Measurements from ENCODE around the gene STUB1.

STUB1 gene

GRCh38 chr16:637081-638018, 42.9 kb upstream of the STUB1 start:
- peak overlapping the region; percentile 80 to 84; a peak in 3 of 4 replicates for H3K4me3 ChIP-seq (ENCODE audit: low read depth in 1 of 2, low read length in 2 of 2)
- H3K9me3 ChIP-seq (ENCODE audit: insufficient read depth, low read length, severe bottlenecking): no peaks in the 10 kb centered on the region
- H3K9ac ChIP-seq (ENCODE audit: low read depth, low read length): peak overlapping the region; percentile 92
- H3K36me3 ChIP-seq (ENCODE audit: insufficient read depth, low read length): peaks cover 17% of the 10 kb centered on the region
- peaks cover 23% of the 10 kb centered on the region for H3K79me2 ChIP-seq (ENCODE audit: insufficient read depth, low read length)
- peak overlapping the region; percentile 89 for H2AFZ ChIP-seq (ENCODE audit: low read depth, low read length)
- ATAC-seq (ENCODE audit: insufficient read depth, low read depth) (no peak), DNase-seq (no peak)
- H3K27me3 ChIP-seq (ENCODE audit: insufficient read depth, low read length, poor library complexity): no peaks in the 10 kb centered on the region
- H3K4me1 ChIP-seq (ENCODE audit: insufficient read depth, low read length): peaks cover 38% of the 10 kb centered on the region
- peak overlapping the region; percentile 91 for H3K27ac ChIP-seq (ENCODE audit: low read length)
- H3K4me2 ChIP-seq (ENCODE audit: insufficient read depth, low read length): peak overlapping the region; percentile 92
- H4K20me1 ChIP-seq (ENCODE audit: insufficient read depth, low read length): peaks cover 22% of the 10 kb centered on the region
- TF ChIP-seq, protein P1, sequence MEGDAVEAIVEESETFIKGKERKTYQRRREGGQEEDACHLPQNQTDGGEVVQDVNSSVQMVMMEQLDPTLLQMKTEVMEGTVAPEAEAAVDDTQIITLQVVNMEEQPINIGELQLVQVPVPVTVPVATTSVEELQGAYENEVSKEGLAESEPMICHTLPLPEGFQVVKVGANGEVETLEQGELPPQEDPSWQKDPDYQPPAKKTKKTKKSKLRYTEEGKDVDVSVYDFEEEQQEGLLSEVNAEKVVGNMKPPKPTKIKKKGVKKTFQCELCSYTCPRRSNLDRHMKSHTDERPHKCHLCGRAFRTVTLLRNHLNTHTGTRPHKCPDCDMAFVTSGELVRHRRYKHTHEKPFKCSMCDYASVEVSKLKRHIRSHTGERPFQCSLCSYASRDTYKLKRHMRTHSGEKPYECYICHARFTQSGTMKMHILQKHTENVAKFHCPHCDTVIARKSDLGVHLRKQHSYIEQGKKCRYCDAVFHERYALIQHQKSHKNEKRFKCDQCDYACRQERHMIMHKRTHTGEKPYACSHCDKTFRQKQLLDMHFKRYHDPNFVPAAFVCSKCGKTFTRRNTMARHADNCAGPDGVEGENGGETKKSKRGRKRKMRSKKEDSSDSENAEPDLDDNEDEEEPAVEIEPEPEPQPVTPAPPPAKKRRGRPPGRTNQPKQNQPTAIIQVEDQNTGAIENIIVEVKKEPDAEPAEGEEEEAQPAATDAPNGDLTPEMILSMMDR (IDR thresholded peaks at IDR 0.05; ENCODE audit: borderline replicate concordance, extremely low read depth, low read length, poor library complexity, severe bottlenecking): no peak
- TF ChIP-seq EZH2 (IDR thresholded peaks at IDR 0.05; ENCODE audit: borderline replicate concordance, low read depth, low read length, severe bottlenecking): no peak

DNA sequence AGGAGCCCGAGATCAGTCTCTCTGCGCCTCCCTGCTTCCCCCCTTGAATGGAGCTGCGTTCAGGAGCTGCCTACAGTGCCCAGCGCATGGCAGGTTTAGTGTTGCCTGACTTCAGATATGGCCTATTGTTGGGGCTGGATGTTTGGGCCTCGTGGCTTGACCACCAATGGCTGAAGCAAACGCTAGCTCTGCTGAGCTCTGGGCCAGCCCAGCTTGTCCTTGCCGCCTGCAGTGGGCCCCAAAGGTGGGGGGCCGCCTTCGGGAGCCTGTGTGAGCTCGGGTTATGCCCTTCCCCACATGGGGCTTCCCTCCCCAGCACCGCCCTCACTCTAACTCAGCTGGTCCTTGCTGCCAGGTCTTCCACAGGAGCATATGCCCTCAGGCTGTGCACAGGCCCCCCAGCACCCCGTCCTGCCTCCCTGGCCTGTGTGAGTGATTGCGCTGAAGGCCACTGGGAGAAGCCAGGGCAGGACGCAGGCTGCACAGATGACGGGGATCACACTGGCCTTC, 42.1 kb upstream of the STUB1 start:
- peaks cover 45% of the 10 kb centered on the region for H3K4me1 ChIP-seq (ENCODE audit: insufficient read depth, low read length)
- no peaks in the 10 kb centered on the region for H3K27me3 ChIP-seq (ENCODE audit: insufficient read depth, low read length, poor library complexity)
- peaks cover 17% of the 10 kb centered on the region for H3K36me3 ChIP-seq (ENCODE audit: insufficient read depth, low read length)
- TF ChIP-seq, protein P1 (IDR thresholded peaks at IDR 0.05; ENCODE audit: borderline replicate concordance, extremely low read depth, low read length, poor library complexity, severe bottlenecking): no peak
- TF ChIP-seq EZH2 (IDR thresholded peaks at IDR 0.05; ENCODE audit: borderline replicate concordance, low read depth, low read length, severe bottlenecking): no peak
- no peaks in the 10 kb centered on the region for H3K9me3 ChIP-seq (ENCODE audit: insufficient read depth, low read length, severe bottlenecking)
- no peak overlapping the region for H3K27ac ChIP-seq (ENCODE audit: low read length)
- DNase-seq: no peak
- H4K20me1 ChIP-seq (ENCODE audit: insufficient read depth, low read length): peaks cover 22% of the 10 kb centered on the region
- H3K4me3 ChIP-seq (ENCODE audit: low read depth in 1 of 2, low read length in 2 of 2): no peak overlapping the region
- ATAC-seq (ENCODE audit: insufficient read depth, low read depth): no peak
- no peak overlapping the region for H3K9ac ChIP-seq (ENCODE audit: low read depth, low read length)
- H3K79me2 ChIP-seq (ENCODE audit: insufficient read depth, low read length): peaks cover 24% of the 10 kb centered on the region
- H2AFZ ChIP-seq (ENCODE audit: low read depth, low read length): no peak overlapping the region
- H3K4me2 ChIP-seq (ENCODE audit: insufficient read depth, low read length): peak overlapping the region; percentile 60; the same call in 1 of the 2 replicates

- Histone ChIP-seq H3K27ac (ENCODE audit: low read length) (no peak overlapping the region), H3K9me3 (ENCODE audit: insufficient read depth, low read length, severe bottlenecking) (no peaks in the 10 kb centered on the region), H3K9ac (ENCODE audit: low read depth, low read length) (no peak overlapping the region), H3K4me3 (ENCODE audit: low read depth in 1 of 2, low read length in 2 of 2) (no peak overlapping the region), H2AFZ (ENCODE audit: low read depth, low read length) (no peak overlapping the region), H3K4me1 (ENCODE audit: insufficient read depth, low read length) (peaks cover 48% of the 10 kb centered on the region), H3K79me2 (ENCODE audit: insufficient read depth, low read length) (peaks cover 23% of the 10 kb centered on the region), H3K36me3 (ENCODE audit: insufficient read depth, low read length) (peaks cover 10% of the 10 kb centered on the region), H3K27me3 (ENCODE audit: insufficient read depth, low read length, poor library complexity) (no peaks in the 10 kb centered on the region), H3K4me2 (ENCODE audit: insufficient read depth, low read length) (no peak overlapping the region), H4K20me1 (ENCODE audit: insufficient read depth, low read length) (peaks cover 16% of the 10 kb centered on the region)
- TF ChIP-seq, protein P1 (IDR thresholded peaks at IDR 0.05; ENCODE audit: borderline replicate concordance, extremely low read depth, low read length, poor library complexity, severe bottlenecking): no peak
- no peak for TF ChIP-seq EZH2 (IDR thresholded peaks at IDR 0.05; ENCODE audit: borderline replicate concordance, low read depth, low read length, severe bottlenecking)
- DNase-seq (no peak), ATAC-seq (ENCODE audit: insufficient read depth, low read depth) (no peak)
Measured at GRCh38 chr16:638836-639235, 41.4 kb upstream of the STUB1 start.

Measured in DND-41 (cell line).